Measurements from ENCODE around the gene CTDSPL. TPM values are rescaled to one million over a fixed set of nuclear protein-coding genes. Genes with fewer than 3 reads are reported as not detected.
A peak's percentile ranks its signal among the peaks of the same experiment; 100 is the strongest.

The CTDSPL gene
- total and polyA plus RNA-seq, 2 experiments from 2014 or later, result 7.1 to 33.4 TPM

DNA sequence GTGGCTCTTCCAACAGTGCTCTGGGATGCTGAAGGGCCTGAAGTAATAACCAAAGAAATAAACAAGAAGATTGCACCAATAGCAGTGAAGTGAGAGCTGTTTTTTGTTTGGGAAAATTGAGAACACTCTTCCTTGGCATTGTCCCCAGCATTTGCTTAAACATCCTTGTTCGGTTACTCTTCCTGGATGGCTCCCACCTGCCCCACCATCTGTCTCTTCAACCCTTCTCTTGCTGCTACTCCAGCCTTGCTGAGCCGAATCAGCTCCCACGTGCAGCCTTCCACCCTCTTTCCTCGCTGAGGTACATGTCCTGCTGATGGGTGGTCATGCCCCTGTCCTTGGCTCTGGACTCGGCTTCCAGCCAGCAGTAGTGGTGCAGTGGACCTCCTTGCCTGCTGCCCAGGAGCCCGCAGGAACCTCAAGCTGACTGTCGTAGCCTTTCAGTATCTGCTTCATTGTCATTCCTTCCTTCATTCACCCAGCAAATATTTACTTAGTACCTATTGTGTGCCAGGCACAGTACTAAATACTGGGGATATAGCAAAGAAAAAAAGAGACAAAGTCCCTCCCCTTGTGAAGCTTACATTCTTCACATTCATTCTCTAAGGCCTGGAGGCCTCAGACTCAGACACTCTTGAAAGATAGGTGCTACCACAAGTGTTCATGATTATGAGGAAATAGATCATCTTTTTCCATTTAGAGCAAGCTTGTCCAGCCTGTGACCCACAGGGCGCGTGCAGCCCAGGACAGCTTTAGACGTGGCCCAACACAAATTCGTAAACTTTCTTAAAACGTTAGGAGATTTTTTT is 111.8 kb downstream of the CTDSPL start:
- Histone ChIP-seq H3K9ac (no peak overlapping the region), H3K9me2 (ENCODE audit: insufficient read depth) (no peaks in the 10 kb centered on the region), H3K36me3 (ENCODE audit: low read depth) (peaks cover 7% of the 10 kb centered on the region; the same call in 1 of the 2 replicates), H3K27me3 (replicated peaks; ENCODE audit: insufficient read depth) (no peaks in the 10 kb centered on the region), H3F3A (ENCODE audit: insufficient read depth) (no peaks in the 10 kb centered on the region), H3K9me3 (ENCODE audit: low read depth) (no peaks in the 10 kb centered on the region), H3K4me3 (no peak overlapping the region), H4K20me1 (ENCODE audit: insufficient read depth) (no peaks in the 10 kb centered on the region), H3K27ac (no peak overlapping the region), H3K4me2 (ENCODE audit: unreplicated experiment) (no peak overlapping the region), H3K79me2 (ENCODE audit: insufficient read depth) (no peaks in the 10 kb centered on the region), H2AFZ (no peak overlapping the region), H3K4me1 (ENCODE audit: insufficient read depth) (no peaks in the 10 kb centered on the region)
- in situ Hi-C loops (cut with MboI), result loop anchor here (10.0 kb wide), 1 partner anchor 119 kb away; no protein-coding TSS in a partner anchor
- WGBS, 2 experiments (ENCODE audit: low coverage in 1 of 2, low lambda C conversion rate in 2 of 2, missing lambda C conversion rate in 2 of 2), result 81 to 84% methylated on average over 12 of the region's 12 CpGs
- DNase-seq, result no peak
- TF ChIP-seq EZH2 (IDR thresholded peaks at IDR 0.05; ENCODE audit: insufficient read depth, poor library complexity, severe bottlenecking) (no peak), EZH2phosphoT487 (IDR thresholded peaks at IDR 0.05; ENCODE audit: insufficient read depth, low read depth) (no peak)

DNA sequence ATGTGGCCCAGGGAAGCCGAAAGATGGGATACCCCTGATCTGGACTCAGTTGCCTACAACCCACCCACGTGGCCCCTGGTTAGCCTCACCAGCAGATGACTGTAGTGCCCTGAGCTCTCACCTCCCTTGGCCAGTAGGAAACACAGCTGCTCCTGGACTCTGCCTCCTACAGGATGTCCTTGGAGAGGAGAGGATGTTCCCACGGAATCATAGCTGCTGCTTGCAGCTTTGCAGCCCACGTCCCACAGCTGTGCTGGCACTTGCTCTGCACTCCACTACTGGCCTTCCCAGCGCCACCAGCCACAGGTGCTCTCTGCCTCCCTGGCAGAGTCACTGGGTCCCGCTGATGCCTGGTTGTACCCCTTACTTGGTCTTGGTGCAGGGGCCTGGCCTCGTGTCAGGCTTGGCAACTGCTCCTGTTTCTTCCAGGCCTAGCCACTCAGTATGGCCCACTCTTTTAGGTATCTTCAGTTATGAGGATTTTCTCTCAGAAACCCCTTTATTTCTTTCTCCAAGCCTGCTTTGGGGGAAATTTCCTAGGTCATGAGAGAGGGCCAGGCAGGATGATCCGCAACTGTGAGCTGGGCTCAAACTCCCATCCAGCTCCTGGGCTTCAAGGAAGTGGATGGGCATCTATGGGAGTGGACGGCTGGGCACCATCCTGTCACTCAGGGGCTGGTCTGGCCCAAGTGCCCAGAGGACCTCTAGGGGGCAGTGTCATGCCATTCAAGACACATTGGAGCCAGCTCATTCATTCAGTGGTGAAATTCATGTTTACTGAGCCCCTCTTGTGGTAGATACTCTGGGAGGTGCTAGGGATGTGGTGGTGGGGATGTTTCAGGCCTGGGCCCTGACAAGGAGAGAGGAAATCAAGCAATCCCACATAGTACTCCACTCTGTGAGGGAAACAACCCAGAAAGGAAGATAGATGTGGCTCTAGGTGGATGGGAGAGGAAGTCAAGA is 112.7 kb downstream of the CTDSPL start:
- Histone ChIP-seq H3K27me3 (replicated peaks; ENCODE audit: insufficient read depth) (no peaks in the 10 kb centered on the region), H3K36me3 (ENCODE audit: low read depth) (peaks cover 7% of the 10 kb centered on the region; the same call in 1 of the 2 replicates), H3F3A (ENCODE audit: insufficient read depth) (no peaks in the 10 kb centered on the region), H3K27ac (no peak overlapping the region), H3K4me1 (ENCODE audit: insufficient read depth) (no peaks in the 10 kb centered on the region), H4K20me1 (ENCODE audit: insufficient read depth) (no peaks in the 10 kb centered on the region), H3K4me3 (no peak overlapping the region), H3K9ac (no peak overlapping the region), H3K9me3 (ENCODE audit: low read depth) (no peaks in the 10 kb centered on the region), H3K9me2 (ENCODE audit: insufficient read depth) (no peaks in the 10 kb centered on the region), H2AFZ (no peak overlapping the region), H3K4me2 (ENCODE audit: unreplicated experiment) (no peak overlapping the region), H3K79me2 (ENCODE audit: insufficient read depth) (no peaks in the 10 kb centered on the region)
- 66 to 71% methylated on average over 9 of the region's 9 CpGs for WGBS, 2 experiments (ENCODE audit: low coverage in 1 of 2, low lambda C conversion rate in 2 of 2, missing lambda C conversion rate in 2 of 2)
- in situ Hi-C loops (cut with MboI), result loop anchor here (10.0 kb wide), 1 partner anchor 120 kb away; no protein-coding TSS in a partner anchor
- peak; percentile 72 for DNase-seq
- TF ChIP-seq EZH2phosphoT487 (IDR thresholded peaks at IDR 0.05; ENCODE audit: insufficient read depth, low read depth), result no peak
- no peak for TF ChIP-seq EZH2 (IDR thresholded peaks at IDR 0.05; ENCODE audit: insufficient read depth, poor library complexity, severe bottlenecking)

DNA sequence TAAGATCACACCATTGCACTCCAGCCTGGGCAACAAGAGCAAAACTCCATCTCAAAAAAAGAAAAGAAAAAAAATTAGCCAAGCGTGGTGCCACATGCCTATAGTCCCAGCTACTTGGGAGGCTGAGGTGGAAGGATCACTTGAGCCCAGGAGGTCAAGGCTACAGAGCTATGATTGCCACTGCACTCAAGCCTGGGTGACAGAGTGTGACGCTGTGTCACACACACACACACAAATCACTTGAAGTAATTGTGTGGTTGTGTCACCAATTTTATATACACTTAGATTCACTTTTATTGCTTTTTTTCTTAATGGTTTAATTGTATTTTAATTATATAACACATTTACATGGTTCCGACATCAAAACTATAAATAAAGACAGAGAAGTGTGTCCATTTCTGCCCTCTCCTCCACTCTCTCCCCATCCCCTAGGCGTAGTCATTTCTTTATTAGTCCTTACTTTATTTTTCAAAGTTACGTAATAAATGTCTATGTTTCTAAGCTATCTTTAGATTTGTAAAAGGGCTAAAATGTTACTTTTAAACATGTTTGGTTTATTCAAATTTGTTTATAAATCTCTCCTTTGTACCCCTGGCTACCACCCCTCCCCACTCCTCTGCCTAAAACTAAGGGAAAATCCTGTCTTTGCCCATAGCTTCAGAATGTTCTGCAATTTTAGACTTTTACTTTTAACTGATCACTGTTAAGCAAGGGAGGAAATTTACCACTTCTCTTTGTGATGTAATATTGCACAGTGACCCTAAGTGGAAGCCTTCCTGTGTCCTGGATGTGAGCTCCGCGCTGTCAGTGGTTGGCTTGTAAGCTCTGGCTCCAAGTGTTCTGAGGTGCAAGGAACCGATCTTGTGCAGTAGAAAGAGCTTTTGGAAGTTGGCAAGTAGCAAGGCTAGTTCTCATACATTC is 118.1 kb downstream of the CTDSPL start:
- H4K20me1 ChIP-seq (ENCODE audit: insufficient read depth), result no peaks in the 10 kb centered on the region
- no peak for TF ChIP-seq EZH2phosphoT487 (IDR thresholded peaks at IDR 0.05; ENCODE audit: insufficient read depth, low read depth)
- TF ChIP-seq EZH2 (IDR thresholded peaks at IDR 0.05; ENCODE audit: insufficient read depth, poor library complexity, severe bottlenecking), result no peak
- no peaks in the 10 kb centered on the region for H3K4me1 ChIP-seq (ENCODE audit: insufficient read depth)
- H3K27ac ChIP-seq, result no peak overlapping the region
- no peak for DNase-seq
- H3K79me2 ChIP-seq (ENCODE audit: insufficient read depth), result no peaks in the 10 kb centered on the region
- H3K9me3 ChIP-seq (ENCODE audit: low read depth), result no peaks in the 10 kb centered on the region
- H3K4me2 ChIP-seq (ENCODE audit: unreplicated experiment), result no peak overlapping the region
- peaks cover 20% of the 10 kb centered on the region; the same call in 1 of the 2 replicates for H3K36me3 ChIP-seq (ENCODE audit: low read depth)
- in situ Hi-C loops (cut with MboI), result loop anchor here (10.0 kb wide), 1 partner anchor 125 kb away; no protein-coding TSS in a partner anchor
- H3K9ac ChIP-seq, result no peak overlapping the region
- 83 to 86% methylated on average over 8 of the region's 8 CpGs for WGBS, 2 experiments (ENCODE audit: low coverage in 1 of 2, low lambda C conversion rate in 2 of 2, missing lambda C conversion rate in 2 of 2)
- H2AFZ ChIP-seq, result no peak overlapping the region
- no peak overlapping the region for H3K4me3 ChIP-seq
- no peaks in the 10 kb centered on the region for H3K9me2 ChIP-seq (ENCODE audit: insufficient read depth)
- no peaks in the 10 kb centered on the region for H3K27me3 ChIP-seq (replicated peaks; ENCODE audit: insufficient read depth)
- no peaks in the 10 kb centered on the region for H3F3A ChIP-seq (ENCODE audit: insufficient read depth)
